Panc1 (cell line): ENCODE results near the gene GLI1. TPM values are rescaled to one million over a fixed set of nuclear protein-coding genes. Genes with fewer than 3 reads are reported as not detected.

Experiments
- ATAC-seq: fragments of 200-7000 bp; cut with Tn5 transposase; 2 replicates; pipeline ENCODE4 v1.9.1; 2020; ENCODE audit warnings: mild to moderate bottlenecking, moderate library complexity
- BruUV-seq: library from RNA; stranded (reverse); fragments of 400-500 nt; replicated peaks from 2 replicates; lab custom pipeline; 2021; lab: Mats Ljungman, UMichigan
- CTCF ChIA-PET: fragments of 300-600 bp; sonication (Branson Sonifier 250); formaldehyde crosslinking; loops from one replicate; lab custom pipeline; 2022; ENCODE audit warnings: antibody characterized with exemption; lab: Charles Lee
- POLR2A ChIA-PET: fragments of 300-600 bp; sonication (Branson Sonifier 250); formaldehyde crosslinking; loops from one replicate; lab custom pipeline; 2022; ENCODE audit warnings: antibody characterized with exemption; lab: Charles Lee
- DNase-seq: peaks from one replicate; pipeline ENCODE4 v3.0.0-alpha.2; 2010; ENCODE audit warnings: low read depth, low spot score
- H3K27ac ChIP-seq: 2 replicates; pipeline ENCODE4 v1.5.1; 2011; ENCODE audit warnings: mild to moderate bottlenecking, low read length, inconsistent platforms
- H3K27me3 ChIP-seq: fragments of 200-500 bp; sonication (Bioruptor generic); 2 replicates; pipeline ENCODE4 v1.6.0; 2014; ENCODE audit warnings: low read length, inconsistent platforms; ENCODE audit not compliant: control insufficient read depth, insufficient read depth
- H3K36me3 ChIP-seq: fragments of 200-500 bp; sonication (Bioruptor generic); 2 replicates; pipeline ENCODE4 v1.5.1; 2014; ENCODE audit warnings: inconsistent platforms, mild to moderate bottlenecking, low read length, moderate library complexity; ENCODE audit not compliant: control insufficient read depth, insufficient read depth
- H3K4me1 ChIP-seq: 2 replicates; pipeline ENCODE4 v1.5.1; 2011; ENCODE audit warnings: inconsistent platforms, mild to moderate bottlenecking, low read length, moderate library complexity; ENCODE audit not compliant: control insufficient read depth, insufficient read depth
- H3K4me3 ChIP-seq, 2 experiments: 2 replicates each; pipeline ENCODE4 v1.5.1; 2011 to 2012; ENCODE audit warnings: low read depth in 2 of 2, low read length in 2 of 2, mild to moderate bottlenecking in 2 of 2, inconsistent platforms in 1 of 2, moderate library complexity in 1 of 2
- H3K9me3 ChIP-seq: fragments of 200-500 bp; sonication (Bioruptor generic); 2 replicates; pipeline ENCODE4 v1.5.1; 2014; ENCODE audit warnings: low read depth, mild to moderate bottlenecking, inconsistent platforms, low read length, moderate library complexity; ENCODE audit not compliant: control insufficient read depth, insufficient read depth
- POLR2AphosphoS5 ChIP-seq: IDR thresholded peaks from 2 replicates; pipeline ENCODE4 v1.6.1; 2012; ENCODE audit warnings: mild to moderate bottlenecking, low read depth, low read length, moderate library complexity
- SIN3A ChIP-seq: IDR thresholded peaks from 2 replicates; pipeline ENCODE4 v1.6.1; 2012; ENCODE audit warnings: low read depth, mild to moderate bottlenecking, low read length, moderate library complexity, borderline replicate concordance; ENCODE audit not compliant: insufficient read depth
- TCF7L2 ChIP-seq: IDR thresholded peaks from 2 replicates; pipeline ENCODE4 v1.6.1; 2011; ENCODE audit warnings: mild to moderate bottlenecking, low read depth, low read length, inconsistent platforms
- in situ Hi-C: cut with HindIII; loops from 2 replicates; pipeline ENCODE4 v1.10.0; 2016; ENCODE audit warnings: low sequenced_read_pairs, low pct_unique_long_range_greater_than_20kb
- intact Hi-C: fragments of 100-400 bp; cut with micrococcal nuclease; formaldehyde crosslinking; loops from one replicate; pipeline ENCODE4 v1.10.0; 2022; ENCODE audit not compliant: unreplicated experiment
- total RNA-seq: library from RNA; stranded (reverse); gene quantifications from one replicate; pipeline ENCODE4 v1.2.1, GENCODE V29; 2021; ENCODE audit not compliant: unreplicated experiment
- TF ChIP-seq, protein P1 (sequence below), 2 experiments: IDR thresholded peaks; 2 replicates each; pipeline ENCODE4 v1.6.1; 2011 to 2012; ENCODE audit warnings: low read depth in 2 of 2, control low read depth in 1 of 2, low read length in 1 of 2, mild to moderate bottlenecking in 1 of 2, moderate library complexity in 1 of 2; ENCODE audit not compliant: insufficient read depth in 1 of 2
- TF ChIP-seq, protein P2 (sequence below): fragments of 450-650 bp; IDR thresholded peaks from 2 replicates; pipeline ENCODE4 v1.5.1; 2017; ENCODE audit warnings: mild to moderate bottlenecking

Gene GLI1
- total RNA-seq, 1 experiment from 2014 or later: 6.5 TPM

DNA sequence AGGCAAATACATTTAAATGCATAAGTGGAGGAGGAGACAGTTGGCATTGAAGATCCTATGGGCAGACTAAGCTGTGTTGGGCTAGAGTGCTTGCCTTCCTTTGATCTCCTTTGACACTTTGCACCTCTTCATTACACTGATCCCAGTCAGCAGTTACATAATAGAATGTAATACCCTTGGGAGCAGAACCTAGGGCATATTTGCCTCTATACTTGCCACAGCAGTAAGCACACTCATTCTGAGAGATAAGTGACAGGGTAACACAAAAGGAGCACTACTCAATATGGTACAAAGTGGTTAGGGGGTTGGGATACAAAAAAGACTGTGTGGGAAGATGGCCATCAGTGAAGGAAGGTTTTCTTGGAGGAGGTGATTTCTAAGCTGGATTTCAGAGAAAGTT, 37.2 kb downstream of the GLI1 start:
- intact Hi-C loops (no loop called here), in situ Hi-C loops (no loop called here)
- ChIA-PET CTCF (no interaction called here), POLR2A (interaction anchor here (0.7 kb wide), 1 partner anchor 248 kb away, joined by 5 read pairs; the partner anchor contains the start of gene TSPAN31)
- DNase-seq (no peak), ATAC-seq (no peak)
- H3K9me3 ChIP-seq: no peaks in the 10 kb centered on the region
- no peak for TF ChIP-seq TCF7L2
- TF ChIP-seq, protein P1, sequence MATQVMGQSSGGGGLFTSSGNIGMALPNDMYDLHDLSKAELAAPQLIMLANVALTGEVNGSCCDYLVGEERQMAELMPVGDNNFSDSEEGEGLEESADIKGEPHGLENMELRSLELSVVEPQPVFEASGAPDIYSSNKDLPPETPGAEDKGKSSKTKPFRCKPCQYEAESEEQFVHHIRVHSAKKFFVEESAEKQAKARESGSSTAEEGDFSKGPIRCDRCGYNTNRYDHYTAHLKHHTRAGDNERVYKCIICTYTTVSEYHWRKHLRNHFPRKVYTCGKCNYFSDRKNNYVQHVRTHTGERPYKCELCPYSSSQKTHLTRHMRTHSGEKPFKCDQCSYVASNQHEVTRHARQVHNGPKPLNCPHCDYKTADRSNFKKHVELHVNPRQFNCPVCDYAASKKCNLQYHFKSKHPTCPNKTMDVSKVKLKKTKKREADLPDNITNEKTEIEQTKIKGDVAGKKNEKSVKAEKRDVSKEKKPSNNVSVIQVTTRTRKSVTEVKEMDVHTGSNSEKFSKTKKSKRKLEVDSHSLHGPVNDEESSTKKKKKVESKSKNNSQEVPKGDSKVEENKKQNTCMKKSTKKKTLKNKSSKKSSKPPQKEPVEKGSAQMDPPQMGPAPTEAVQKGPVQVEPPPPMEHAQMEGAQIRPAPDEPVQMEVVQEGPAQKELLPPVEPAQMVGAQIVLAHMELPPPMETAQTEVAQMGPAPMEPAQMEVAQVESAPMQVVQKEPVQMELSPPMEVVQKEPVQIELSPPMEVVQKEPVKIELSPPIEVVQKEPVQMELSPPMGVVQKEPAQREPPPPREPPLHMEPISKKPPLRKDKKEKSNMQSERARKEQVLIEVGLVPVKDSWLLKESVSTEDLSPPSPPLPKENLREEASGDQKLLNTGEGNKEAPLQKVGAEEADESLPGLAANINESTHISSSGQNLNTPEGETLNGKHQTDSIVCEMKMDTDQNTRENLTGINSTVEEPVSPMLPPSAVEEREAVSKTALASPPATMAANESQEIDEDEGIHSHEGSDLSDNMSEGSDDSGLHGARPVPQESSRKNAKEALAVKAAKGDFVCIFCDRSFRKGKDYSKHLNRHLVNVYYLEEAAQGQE (IDR thresholded peaks at IDR 0.05; ENCODE audit: insufficient read depth in 1 of 2, low read depth in 2 of 2, low read length in 1 of 2): no peak
- TF ChIP-seq POLR2AphosphoS5: no peak
- no peak for TF ChIP-seq SIN3A
- TF ChIP-seq, protein P2, sequence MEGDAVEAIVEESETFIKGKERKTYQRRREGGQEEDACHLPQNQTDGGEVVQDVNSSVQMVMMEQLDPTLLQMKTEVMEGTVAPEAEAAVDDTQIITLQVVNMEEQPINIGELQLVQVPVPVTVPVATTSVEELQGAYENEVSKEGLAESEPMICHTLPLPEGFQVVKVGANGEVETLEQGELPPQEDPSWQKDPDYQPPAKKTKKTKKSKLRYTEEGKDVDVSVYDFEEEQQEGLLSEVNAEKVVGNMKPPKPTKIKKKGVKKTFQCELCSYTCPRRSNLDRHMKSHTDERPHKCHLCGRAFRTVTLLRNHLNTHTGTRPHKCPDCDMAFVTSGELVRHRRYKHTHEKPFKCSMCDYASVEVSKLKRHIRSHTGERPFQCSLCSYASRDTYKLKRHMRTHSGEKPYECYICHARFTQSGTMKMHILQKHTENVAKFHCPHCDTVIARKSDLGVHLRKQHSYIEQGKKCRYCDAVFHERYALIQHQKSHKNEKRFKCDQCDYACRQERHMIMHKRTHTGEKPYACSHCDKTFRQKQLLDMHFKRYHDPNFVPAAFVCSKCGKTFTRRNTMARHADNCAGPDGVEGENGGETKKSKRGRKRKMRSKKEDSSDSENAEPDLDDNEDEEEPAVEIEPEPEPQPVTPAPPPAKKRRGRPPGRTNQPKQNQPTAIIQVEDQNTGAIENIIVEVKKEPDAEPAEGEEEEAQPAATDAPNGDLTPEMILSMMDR: no peak
- no peak overlapping the region for H3K27ac ChIP-seq
- H3K4me3 ChIP-seq: no peak overlapping the region
- no peaks in the 10 kb centered on the region for H3K27me3 ChIP-seq
- no TSS peak for BruUV-seq
- H3K36me3 ChIP-seq: peaks cover 24% of the 10 kb centered on the region
- no peaks in the 10 kb centered on the region for H3K4me1 ChIP-seq

DNA sequence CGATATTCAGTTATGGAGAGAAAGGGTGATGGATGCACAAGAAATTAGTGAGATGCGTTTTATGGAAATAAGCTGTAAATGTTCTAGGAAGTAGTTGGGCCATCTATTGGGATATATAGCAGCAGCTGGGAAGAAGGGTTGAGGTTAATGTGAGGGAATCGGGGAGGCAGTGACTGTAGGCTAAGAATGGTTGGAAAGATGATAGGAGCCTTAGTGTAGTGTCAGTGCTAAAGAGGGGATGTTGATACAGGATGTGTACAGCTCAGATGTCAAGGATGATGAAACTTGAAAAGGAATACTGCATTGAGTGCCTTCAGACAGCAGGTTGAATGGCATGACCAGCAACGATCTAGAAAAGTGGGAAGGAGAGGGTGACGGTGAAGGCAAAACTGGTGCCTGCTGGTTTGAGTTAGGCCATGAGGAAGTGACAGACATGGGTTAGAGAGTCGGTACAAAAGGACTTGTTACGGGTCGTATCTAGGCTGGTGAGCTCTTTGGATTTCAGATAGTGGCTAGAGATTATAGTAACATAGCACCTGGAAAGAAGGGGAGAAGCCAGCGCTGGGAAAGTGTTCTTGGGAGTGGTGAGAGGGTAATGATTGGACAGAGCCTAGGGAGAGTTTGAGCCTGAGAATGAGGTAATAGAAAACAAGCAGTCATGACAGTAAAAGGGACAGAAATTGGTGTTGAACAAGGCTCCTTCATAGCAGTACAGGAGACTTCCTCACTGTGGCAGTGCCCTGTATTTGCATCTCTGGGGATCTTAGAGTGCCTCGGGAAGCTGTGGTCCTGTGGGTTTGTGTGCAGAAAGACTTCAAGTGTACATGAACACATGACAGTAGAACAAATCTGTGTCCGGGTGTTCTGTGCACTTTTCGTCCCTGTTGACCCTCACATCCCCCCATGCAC, 37.9 kb downstream of the GLI1 start:
- no peak overlapping the region for H3K27ac ChIP-seq
- H3K9me3 ChIP-seq: no peaks in the 10 kb centered on the region
- ChIA-PET CTCF (no interaction called here), POLR2A (interaction anchor here (0.7 kb wide), 1 partner anchor 247 kb away, joined by 5 read pairs; the partner anchor contains the start of gene TSPAN31)
- H3K4me1 ChIP-seq: no peaks in the 10 kb centered on the region
- DNase-seq (no peak), ATAC-seq (peak; percentile 45; the same call in 1 of the 2 replicates)
- intact Hi-C loops: no loop called here
- peaks cover 28% of the 10 kb centered on the region for H3K36me3 ChIP-seq
- TF ChIP-seq POLR2AphosphoS5 (peak; percentile 44), SIN3A (no peak)
- TSS peak; percentile 39 for BruUV-seq
- H3K4me3 ChIP-seq: no peak overlapping the region
- in situ Hi-C loops: no loop called here
- no peaks in the 10 kb centered on the region for H3K27me3 ChIP-seq

DNA sequence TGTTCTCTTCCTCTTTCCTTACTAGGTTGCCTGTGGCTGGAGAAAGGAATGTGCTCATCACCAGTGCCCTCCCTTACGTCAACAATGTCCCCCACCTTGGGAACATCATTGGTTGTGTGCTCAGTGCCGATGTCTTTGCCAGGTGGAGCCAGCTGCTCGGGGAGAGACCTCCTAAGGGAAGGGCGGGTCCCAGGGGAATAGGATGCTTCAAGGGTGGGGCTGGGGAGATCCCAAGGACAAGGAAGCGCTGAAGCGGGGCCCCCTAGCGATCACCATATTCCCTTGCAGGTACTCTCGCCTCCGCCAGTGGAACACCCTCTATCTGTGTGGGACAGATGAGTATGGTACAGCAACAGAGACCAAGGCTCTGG, 38.5 kb downstream of the GLI1 start:
- Histone ChIP-seq H3K9me3 (no peaks in the 10 kb centered on the region), H3K36me3 (peaks cover 24% of the 10 kb centered on the region), H3K27ac (no peak overlapping the region), H3K4me3 (no peak overlapping the region), H3K4me1 (no peaks in the 10 kb centered on the region), H3K27me3 (no peaks in the 10 kb centered on the region)
- ChIA-PET CTCF (no interaction called here), POLR2A (no interaction called here)
- intact Hi-C loops (no loop called here), in situ Hi-C loops (no loop called here)
- TF ChIP-seq, protein P1 (IDR thresholded peaks at IDR 0.05; ENCODE audit: insufficient read depth in 1 of 2, low read depth in 2 of 2, low read length in 1 of 2): no peak
- TF ChIP-seq TCF7L2: no peak
- DNase-seq: no peak
- ATAC-seq: peak; percentile 49
- BruUV-seq: no TSS peak
